Stomach (tissue), 4 donors: ENCODE measurements around the gene PHTF2.

Source experiments
- CTCF ChIP-seq, 7 experiments: fragments of 450-650 bp in 4 of 7; fragments of 200-600 bp in 3 of 7; sonication (generic) in 3 of 7; IDR thresholded peaks; one replicate each; pipeline ENCODE4 v1.5.1; 2016 to 2019; ENCODE audit warnings: antibody characterized with exemption in 7 of 7, control low read depth in 2 of 7, mild to moderate bottlenecking in 1 of 7
- EP300 ChIP-seq: sonication (generic); formaldehyde crosslinking; IDR thresholded peaks from one replicate; pipeline ENCODE4 v1.6.1; 2017; ENCODE audit warnings: antibody characterized with exemption
- POLR2A ChIP-seq, 4 donors: fragments of 450-650 bp; IDR thresholded peaks; one replicate each; pipeline ENCODE4 v1.6.1; 2016; ENCODE audit warnings: antibody characterized with exemption in 4 of 4, control low read depth in 2 of 4, mild to moderate bottlenecking in 1 of 4, moderate library complexity in 1 of 4
- POLR2AphosphoS5 ChIP-seq, 3 donors: sonication (generic); formaldehyde crosslinking; IDR thresholded peaks; one replicate each; pipeline ENCODE4 v1.6.1; 2016; ENCODE audit warnings: antibody characterized with exemption in 3 of 3

- TF ChIP-seq CTCF (IDR thresholded peaks at IDR 0.05) (no peak), POLR2A (IDR thresholded peaks at IDR 0.05) (no peak), EP300 (no peak), POLR2AphosphoS5 (IDR thresholded peaks at IDR 0.05) (no peak)
Measured at GRCh38 chr7:77985974-77986339, 187.4 kb downstream of the PHTF2 start.
